ENCODE data around the gene REV3L.

DNA sequence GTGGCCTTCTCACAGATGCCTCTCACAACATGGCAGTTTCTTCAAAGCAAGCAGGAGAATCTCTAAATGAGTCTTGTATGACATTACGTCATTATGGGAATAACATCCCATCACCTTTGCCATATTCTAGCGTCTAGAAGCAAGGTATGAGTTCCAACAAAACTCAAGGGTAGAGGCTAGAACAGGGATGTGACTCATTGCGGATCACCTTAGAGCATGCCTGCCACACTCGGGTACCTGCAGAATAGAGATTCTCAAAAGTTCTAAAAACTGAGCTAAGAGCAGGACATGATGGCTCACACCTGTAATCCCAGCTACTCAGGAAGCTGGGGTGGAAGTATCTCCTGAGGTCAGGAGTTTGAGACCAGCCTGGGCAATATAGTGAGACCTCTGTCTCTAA lies 212.9 kb downstream of the REV3L start:
- no peak for TF ChIP-seq POLR2A (IDR thresholded peaks at IDR 0.05; ENCODE audit: borderline replicate concordance, extremely low read depth, insufficient read depth, insufficient read length)
- TF ChIP-seq, protein P1, sequence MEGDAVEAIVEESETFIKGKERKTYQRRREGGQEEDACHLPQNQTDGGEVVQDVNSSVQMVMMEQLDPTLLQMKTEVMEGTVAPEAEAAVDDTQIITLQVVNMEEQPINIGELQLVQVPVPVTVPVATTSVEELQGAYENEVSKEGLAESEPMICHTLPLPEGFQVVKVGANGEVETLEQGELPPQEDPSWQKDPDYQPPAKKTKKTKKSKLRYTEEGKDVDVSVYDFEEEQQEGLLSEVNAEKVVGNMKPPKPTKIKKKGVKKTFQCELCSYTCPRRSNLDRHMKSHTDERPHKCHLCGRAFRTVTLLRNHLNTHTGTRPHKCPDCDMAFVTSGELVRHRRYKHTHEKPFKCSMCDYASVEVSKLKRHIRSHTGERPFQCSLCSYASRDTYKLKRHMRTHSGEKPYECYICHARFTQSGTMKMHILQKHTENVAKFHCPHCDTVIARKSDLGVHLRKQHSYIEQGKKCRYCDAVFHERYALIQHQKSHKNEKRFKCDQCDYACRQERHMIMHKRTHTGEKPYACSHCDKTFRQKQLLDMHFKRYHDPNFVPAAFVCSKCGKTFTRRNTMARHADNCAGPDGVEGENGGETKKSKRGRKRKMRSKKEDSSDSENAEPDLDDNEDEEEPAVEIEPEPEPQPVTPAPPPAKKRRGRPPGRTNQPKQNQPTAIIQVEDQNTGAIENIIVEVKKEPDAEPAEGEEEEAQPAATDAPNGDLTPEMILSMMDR (IDR thresholded peaks at IDR 0.05 in 2 of 3, conservative IDR thresholded peaks at IDR 0.05 in 1 of 3; ENCODE audit: borderline replicate concordance in 1 of 3, insufficient read depth in 1 of 3, low read depth in 2 of 3, low read length in 2 of 3): no peak
- TF ChIP-seq EZH2 (IDR thresholded peaks at IDR 0.05): no peak
- no peak for TF ChIP-seq FOSL1 (IDR thresholded peaks at IDR 0.05; ENCODE audit: low read depth)
- no peak for TF ChIP-seq EZH2phosphoT487 (IDR thresholded peaks at IDR 0.05; ENCODE audit: borderline replicate concordance)
- TF ChIP-seq EGR1 (IDR thresholded peaks at IDR 0.05; ENCODE audit: low read depth): no peak
- TF ChIP-seq TCF7L2 (IDR thresholded peaks at IDR 0.05; ENCODE audit: borderline replicate concordance, extremely low read depth, insufficient read depth, insufficient read length): no peak
- TF ChIP-seq, protein P2, sequence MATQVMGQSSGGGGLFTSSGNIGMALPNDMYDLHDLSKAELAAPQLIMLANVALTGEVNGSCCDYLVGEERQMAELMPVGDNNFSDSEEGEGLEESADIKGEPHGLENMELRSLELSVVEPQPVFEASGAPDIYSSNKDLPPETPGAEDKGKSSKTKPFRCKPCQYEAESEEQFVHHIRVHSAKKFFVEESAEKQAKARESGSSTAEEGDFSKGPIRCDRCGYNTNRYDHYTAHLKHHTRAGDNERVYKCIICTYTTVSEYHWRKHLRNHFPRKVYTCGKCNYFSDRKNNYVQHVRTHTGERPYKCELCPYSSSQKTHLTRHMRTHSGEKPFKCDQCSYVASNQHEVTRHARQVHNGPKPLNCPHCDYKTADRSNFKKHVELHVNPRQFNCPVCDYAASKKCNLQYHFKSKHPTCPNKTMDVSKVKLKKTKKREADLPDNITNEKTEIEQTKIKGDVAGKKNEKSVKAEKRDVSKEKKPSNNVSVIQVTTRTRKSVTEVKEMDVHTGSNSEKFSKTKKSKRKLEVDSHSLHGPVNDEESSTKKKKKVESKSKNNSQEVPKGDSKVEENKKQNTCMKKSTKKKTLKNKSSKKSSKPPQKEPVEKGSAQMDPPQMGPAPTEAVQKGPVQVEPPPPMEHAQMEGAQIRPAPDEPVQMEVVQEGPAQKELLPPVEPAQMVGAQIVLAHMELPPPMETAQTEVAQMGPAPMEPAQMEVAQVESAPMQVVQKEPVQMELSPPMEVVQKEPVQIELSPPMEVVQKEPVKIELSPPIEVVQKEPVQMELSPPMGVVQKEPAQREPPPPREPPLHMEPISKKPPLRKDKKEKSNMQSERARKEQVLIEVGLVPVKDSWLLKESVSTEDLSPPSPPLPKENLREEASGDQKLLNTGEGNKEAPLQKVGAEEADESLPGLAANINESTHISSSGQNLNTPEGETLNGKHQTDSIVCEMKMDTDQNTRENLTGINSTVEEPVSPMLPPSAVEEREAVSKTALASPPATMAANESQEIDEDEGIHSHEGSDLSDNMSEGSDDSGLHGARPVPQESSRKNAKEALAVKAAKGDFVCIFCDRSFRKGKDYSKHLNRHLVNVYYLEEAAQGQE (IDR thresholded peaks at IDR 0.05; ENCODE audit: low read depth): no peak
- no peak for TF ChIP-seq YY1 (IDR thresholded peaks at IDR 0.05; ENCODE audit: extremely low read depth, insufficient replicate concordance, low read depth, low read length)
- no peak for TF ChIP-seq POLR2AphosphoS5 (IDR thresholded peaks at IDR 0.05; ENCODE audit: low read depth, low read length)
- TF ChIP-seq ZNF274 (IDR thresholded peaks at IDR 0.05; ENCODE audit: low read depth, low read length): no peak
- TF ChIP-seq SIN3A (IDR thresholded peaks at IDR 0.05; ENCODE audit: low read depth): no peak
